GM21717 (cell line): Measurements from ENCODE around the gene OR4C11.

Source experiments
- ATAC-seq: cut with Tn5 transposase; IDR thresholded peaks from one replicate; pipeline ENCODE4 v1.9.1; 2021; ENCODE audit warnings: mild to moderate bottlenecking, moderate library complexity; ENCODE audit not compliant: unreplicated experiment

Gene OR4C11

DNA sequence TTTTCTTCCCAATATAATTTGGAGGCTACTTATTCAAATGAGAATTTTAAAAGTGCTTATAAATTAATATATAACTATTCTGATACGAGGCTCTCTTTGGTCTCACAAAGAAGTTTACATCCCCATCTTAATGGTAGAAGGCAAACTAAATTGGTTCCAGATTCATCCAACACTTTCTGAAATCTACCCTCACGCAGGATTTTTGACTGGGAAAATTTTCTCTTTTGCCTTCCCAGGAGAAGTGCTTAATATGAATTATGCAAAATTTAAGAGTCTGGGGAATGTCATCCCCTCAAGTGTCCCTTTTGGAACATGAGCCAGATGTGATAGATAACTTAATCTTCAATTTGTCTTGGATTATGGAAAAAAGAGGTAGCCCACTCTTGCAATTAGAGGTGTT is at the start of gene OR4C11:
Gene OR4C11 (minus strand): TSS at position 101 of the 400 bp plus-strand sequence. CDS start 3,272 bp downstream, outside the sequence.
- ATAC-seq: no peak

DNA sequence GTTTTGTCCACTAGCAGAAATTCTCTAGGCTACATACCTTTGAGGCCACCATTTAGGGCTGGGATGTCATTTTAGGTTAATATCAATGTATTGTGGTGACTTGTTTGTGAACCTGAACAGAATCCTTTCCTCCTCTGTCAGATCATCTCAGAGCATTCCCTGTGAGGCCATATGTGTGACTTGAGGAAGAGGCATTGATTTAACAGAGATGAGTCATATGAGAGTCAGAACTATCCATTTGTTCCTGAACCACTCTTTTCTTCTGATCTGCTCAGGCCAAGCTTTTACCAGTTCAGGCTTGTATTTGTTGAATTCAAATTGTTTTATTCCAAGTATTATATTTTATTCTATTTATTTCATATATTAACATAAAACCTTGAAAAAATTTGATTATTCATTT is 47.7 kb upstream of the OR4C11 start:
- no peak for ATAC-seq

DNA sequence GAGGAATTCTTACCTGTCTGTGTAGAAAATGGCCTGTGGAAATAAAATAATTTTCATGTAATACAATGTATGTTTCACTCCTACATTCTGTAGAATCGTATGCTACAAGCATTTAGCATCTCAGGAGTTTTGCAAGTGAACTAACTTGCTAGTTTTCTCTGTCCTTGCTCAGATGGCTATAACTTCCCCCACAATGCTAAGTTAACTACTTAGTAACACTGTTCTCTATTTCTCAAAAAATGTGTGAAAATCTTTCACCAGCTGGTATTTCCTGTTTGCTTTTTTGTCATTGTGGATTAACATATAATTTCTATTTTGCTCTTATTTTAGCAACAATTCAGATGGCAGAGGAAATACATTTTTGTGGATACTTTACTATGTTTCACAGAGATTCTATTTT is 45.1 kb upstream of the OR4C11 start:
- no peak for ATAC-seq

DNA sequence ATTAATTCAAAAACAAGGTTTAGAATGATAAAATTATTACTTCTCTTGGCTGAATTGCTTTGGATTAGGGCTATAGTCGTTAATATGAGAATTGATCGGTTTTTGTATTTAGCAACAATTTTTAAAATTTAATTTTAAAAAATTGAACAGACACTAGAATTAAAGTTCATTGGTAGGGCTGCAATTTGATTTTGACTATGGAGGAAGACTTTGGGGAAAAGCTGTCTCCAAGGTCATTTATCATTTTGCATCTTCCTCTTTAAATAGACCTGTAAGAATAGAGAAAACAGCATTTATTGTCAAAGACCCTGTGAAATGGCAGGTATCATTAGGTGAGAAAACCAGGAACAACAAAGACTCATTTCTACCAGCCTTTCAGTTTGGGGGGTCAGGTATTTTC is 40.6 kb upstream of the OR4C11 start, which contains the start of gene OR4S2:
Gene OR4S2 (plus strand): TSS at position 301 of the 400 bp plus-strand sequence. CDS start 2,577 bp downstream, outside the sequence.
- ATAC-seq: no peak

- ATAC-seq: no peak
Observed at GRCh38 chr11:55634813-55635212, 27.4 kb upstream of the OR4C11 start, which contains the start of gene OR4P4. Gene OR4P4, plus strand, starts transcription at chr11:55635113.

GRCh38 chr11:55624531-55624930 is 17.1 kb upstream of the OR4C11 start:
- ATAC-seq: no peak

GRCh38 chr11:55572548-55572947 is 34.9 kb downstream of the OR4C11 start:
- no peak for ATAC-seq

DNA sequence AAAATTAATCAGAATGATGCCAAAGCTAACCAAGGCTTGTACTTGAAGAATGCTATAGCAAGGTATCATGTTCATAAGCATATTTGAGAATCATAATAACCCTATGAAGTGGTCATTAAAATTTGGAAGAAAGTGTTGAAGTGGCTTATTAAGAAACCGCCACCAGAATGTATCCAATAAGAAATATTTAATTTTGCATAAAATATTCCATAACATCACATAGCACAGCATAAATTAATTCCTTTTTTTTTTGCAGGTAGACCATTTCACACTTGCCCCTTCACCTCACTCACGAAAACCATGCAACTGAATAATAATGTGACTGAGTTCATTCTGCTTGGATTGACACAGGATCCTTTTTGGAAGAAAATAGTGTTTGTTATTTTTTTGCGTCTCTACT is 35.6 kb downstream of the OR4C11 start, which contains the start of gene OR4C16:
Gene OR4C16 (plus strand): TSS at position 301 of the 400 bp plus-strand sequence. CDS start 0 bp downstream, at position 301.
- ATAC-seq: no peak

- no peak for ATAC-seq
Observed at GRCh38 chr11:55554169-55554568, 53.3 kb downstream of the OR4C11 start, which contains the start of gene OR4C15. Gene OR4C15, plus strand, starts transcription at chr11:55554469. Its CDS starts 0 bp downstream, at chr11:55554469.
